HG03103 (cell line): ENCODE results near the gene APMAP.
"Not testable (repeated sequence)": the region's sequence is repeated elsewhere in the genome, so short reads cannot be mapped to it uniquely, and the experiment has no call there.

Experiments
- ATAC-seq: cut with Tn5 transposase; IDR thresholded peaks from one replicate; pipeline ENCODE4 v1.9.1; 2021; ENCODE audit warnings: low read depth; ENCODE audit not compliant: unreplicated experiment

APMAP gene

GRCh38 chr20:24936526-24937407 is 55.8 kb downstream of the APMAP start:
- no peak for ATAC-seq

DNA sequence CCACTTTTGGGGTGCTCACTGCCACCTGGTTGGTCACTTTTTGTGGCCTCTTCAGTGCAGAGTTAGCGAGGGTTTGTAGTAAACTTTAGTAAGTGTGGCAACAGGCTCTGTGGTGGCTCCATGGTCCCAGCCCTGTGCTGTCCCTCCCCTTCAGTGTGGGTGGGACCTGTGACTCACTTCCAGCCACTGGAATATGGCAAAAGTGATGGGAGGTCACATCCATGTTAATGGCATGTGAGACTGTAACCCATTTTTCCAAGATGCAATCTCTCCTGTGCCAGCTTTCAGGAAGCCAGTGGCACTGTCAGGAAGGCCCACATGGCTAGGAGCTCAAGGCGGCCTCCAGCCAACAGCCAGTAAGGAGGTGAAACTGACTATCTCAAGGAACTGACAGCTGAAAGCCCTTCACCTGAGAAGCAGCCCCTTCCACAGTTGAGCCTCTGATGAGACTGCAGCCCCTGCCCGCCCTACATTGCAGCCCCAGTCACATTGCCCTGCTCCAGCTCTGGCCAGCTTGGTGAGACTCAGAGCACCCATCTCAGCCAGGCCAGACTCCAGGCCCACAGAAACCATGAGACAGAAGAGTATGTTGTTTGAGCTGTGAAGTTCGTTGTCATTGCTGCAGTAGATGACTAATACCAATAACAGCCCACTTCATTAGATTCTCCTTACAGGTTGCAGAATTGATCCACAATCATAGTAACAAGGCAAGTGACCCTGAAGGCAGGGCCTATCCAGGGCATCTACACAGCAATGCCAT is 56.6 kb downstream of the APMAP start:
- ATAC-seq: no peak

DNA sequence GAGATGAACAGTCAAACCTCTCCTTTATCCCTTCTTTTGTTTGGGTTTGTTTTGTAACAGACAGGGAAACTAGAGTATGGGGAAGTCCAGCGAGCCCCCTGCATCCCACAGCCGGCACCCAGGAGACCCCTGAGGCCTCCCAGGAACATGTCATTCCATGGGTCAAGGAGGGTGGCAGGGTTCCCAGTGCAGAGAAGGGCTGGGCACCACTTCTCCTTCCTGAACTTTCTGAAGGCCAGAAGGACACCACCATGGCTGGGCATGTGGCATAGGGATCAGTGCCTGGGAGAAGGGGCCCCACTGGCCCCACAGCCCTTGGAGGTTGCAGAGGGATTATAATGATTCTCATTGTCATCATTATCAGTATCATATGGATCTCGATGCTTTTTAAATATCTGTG is 57.4 kb downstream of the APMAP start:
- no peak for ATAC-seq

DNA sequence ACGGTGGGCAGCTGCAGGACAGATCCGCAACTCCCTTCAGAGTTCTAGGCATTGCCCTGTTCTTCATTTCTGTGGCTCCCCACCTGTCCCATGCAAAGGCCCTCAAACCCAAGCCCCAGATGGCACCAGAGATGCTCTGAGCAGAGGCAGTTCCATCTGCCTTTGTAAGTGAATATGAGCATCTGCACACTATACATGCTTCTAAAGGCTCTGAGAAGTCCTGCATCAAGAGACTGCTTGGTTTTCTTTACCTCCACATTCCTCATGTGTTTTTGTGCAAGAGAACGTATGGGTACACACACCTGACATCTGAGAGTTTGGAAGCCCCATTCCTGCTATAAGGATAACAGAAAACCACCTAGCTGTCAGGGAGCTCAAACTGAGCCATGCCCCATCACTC is 57.8 kb downstream of the APMAP start:
- no peak for ATAC-seq

DNA sequence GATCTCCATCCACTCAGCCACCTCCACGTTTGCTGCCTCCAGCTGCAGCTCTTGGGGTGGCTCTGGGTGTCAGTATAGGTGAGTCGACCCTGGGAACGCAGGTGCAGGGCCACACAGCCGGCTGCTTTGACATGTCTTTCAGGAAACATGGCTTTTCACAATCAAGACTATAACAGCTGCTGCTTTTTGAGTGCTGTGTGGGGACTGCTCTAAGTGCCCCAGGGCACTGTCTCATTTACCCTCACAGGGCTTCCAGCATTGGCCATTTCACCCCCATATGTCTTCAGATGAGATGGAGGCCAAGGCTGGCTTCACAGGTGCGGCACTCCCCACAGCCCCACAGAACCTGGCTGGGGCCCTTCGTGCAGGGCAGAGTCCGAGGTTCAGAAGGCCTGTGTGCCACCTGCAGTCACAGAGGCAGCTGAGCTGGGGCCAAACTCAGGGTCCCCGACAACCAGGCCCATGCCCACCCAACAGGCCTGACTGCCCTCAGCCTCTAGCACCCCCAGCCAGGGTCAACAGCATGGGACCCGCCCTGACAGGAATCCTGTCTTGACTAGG is 58.4 kb downstream of the APMAP start:
- ATAC-seq: no peak

- no peak for ATAC-seq
Observed at GRCh38 chr20:24933266-24933908, 59.2 kb downstream of the APMAP start.

GRCh38 chr20:24931893-24932292 is 60.7 kb downstream of the APMAP start:
- ATAC-seq: not testable (repeated sequence)

GRCh38 chr20:24930724-24931688 is 61.5 kb downstream of the APMAP start:
- not testable (repeated sequence) for ATAC-seq

DNA sequence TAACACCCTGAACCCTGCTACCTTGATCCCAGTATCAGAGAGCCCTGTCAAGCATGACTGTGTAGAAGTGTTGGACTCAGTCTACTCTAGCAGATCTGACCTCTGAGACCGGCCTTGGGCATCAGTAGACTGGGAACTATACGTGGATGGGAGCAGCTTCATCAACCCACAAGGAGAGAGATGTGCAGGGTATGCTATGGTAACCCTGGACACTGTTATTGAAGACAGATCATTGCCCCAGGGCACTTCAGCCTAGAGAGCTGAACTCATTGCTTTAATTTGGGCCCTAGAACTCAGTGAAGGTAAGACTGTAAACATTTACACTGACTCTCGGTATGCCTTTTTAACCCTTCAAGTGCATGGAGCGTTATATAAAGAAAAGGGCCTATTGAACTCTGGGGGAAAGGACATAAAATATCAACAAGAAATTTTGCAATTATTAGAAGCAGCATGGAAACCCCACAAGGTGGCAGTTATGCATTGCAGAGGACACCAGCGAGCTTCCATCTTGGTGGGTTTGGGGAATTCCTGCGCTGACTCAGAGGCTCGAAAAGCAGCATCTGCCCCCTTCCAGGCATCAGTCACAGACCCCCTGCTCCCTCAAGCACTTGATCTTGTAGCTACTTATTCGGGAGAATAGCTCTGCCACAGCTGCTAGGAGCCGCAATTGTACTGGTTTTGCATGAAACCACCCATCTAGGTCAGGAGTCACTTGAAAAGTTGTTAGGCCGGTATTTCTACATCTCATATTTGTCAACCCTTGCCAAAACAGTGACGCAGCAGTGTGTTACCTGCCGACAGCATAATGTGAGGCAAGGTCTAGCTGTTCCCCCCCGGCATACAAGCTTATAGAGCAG is 62.5 kb downstream of the APMAP start:
- not testable (repeated sequence) for ATAC-seq

DNA sequence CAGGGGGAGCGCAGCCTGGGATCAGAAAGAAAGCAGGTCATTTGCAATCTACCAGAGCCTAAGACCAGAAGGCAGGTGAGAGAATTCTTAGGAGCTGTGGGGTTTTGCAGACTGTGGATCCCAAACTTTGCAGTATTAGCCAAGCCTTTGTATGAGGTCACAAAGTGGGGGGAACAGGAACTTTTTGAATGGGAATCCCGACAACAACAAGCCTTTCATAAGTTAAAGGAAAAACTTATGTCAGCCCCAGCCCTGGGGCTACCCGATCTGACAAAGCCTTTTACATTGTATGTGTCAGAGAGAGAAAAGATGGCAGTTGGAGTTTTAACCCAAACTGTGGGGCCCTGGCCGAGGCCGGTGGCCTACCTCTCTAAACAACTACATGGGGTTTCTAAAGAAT is 63.3 kb downstream of the APMAP start:
- not testable (repeated sequence) for ATAC-seq

DNA sequence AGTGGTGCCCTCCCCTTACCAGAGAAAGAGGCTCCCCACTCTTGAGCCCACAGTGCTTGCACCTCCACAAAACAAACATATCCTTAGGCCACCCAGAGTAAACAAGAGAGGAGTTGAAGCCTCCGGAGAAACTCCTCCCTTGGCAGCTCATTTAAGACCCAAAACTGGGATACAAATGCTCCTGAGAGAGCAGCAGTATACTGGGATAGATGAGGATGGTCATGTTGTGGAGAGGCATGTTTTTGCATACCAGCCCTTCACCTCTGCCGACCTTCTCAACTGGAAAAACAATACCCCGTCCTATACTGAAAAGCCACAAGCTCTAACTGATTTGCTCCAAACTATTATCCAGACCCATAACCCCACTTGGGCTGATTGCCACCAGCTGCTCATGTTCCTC is 71.8 kb downstream of the APMAP start:
- not testable (repeated sequence) for ATAC-seq

DNA sequence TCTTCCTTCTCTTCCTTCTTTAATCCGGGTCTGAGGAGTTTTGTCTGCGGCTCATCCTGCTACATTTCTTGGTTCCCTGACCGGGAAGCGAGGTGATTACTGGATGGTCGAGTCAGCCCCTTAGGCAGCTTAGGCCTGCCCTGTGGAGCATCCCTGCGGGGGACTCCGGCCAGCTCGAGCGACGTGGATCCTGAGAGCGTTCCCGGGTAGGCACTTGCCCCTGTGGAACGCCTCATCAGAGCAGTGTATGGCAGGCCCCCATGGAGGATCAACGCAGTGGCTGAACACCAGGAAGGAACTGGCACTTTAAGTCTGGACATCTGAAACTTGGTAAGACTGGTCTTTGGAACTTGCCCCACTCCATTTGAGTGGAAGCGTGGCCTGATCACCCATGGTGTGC is 72.9 kb downstream of the APMAP start:
- not testable (repeated sequence) for ATAC-seq

GRCh38 chr20:24918579-24919566 is 73.7 kb downstream of the APMAP start:
- no peak for ATAC-seq

DNA sequence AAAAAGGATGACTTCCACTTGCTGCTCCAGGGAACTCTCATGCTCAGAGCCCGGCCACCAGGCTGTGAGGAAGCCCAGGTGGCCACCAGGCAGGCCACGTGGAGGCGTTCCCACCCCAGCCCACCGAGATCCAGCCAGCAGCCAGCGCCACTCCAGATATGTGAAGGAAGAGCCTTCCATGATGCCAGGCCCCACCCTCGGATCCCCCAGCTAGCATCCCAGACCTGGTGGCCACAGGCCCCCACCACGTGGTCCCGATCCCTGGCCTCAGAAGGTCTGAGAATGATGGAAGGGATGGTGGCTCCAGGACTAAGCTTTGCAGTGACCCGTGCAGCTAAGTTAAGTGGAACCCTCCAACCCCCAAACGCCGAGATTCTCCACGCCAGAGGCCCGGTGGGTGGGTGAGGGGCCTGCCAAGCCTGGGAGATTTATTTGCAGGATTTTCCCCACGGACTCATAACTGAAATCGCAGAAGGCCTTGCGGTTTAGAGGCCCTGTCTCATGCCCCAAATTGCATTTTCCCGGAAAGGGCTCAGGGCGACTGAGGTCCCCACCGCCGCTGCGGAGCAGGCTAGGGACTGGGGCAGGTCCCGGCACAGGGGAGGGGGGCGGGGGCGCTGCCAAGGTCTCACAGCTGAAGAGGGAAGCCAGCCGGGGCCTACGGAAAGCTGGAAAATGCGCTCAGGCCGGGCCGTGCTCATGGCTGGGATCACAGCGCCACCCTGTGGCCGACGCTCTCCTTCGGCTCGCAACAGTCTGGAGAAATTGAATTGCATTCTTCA is 74.6 kb downstream of the APMAP start:
- no peak for ATAC-seq

GRCh38 chr20:24917056-24917455 is 75.5 kb downstream of the APMAP start:
- no peak for ATAC-seq

DNA sequence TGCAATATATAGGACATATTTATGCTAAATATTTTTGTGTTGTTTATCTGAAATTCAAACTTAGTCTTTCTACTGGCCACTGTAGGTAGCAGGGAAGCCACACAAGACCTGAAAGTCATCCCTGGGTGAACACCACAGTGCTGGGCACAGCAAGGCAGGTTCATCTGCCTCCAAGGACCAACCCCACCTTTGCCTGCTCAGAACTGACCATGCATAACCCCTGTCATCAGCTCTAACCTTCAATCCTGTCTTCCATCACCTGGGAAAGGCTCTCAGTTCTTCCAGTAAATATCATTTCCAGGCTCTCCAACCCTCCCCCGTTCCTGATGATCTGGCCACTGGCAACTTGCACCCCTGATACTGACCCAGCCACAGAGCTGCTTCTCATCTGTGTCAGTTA is 76.1 kb downstream of the APMAP start:
- no peak for ATAC-seq

GRCh38 chr20:24915892-24916291 is 76.7 kb downstream of the APMAP start:
- ATAC-seq: no peak
